Right lobe of liver (tissue), 6 donors: Measurements from ENCODE around the gene ARID3A. TPM values are rescaled to one million over a fixed set of nuclear protein-coding genes. Genes with fewer than 3 reads are reported as not detected.

Source experiments
- ATAC-seq, 4 donors: fragments of 200-7000 bp; cut with Tn5 transposase; one replicate each; pipeline ENCODE4 v1.9.1; 2020; ENCODE audit warnings: mild to moderate bottlenecking in 4 of 4, moderate library complexity in 4 of 4
- DNase-seq, 3 donors: peaks; one replicate each; pipeline ENCODE4 v3.0.0-alpha.2; 2020
- H3K27ac ChIP-seq, 3 donors: fragments of 200-600 bp; one replicate each; pipeline ENCODE4 v1.8.0; 2022
- H3K27me3 ChIP-seq, 2 donors: fragments of 200-600 bp; one replicate each; pipeline ENCODE4 v1.8.0; 2022
- H3K36me3 ChIP-seq, 4 donors: fragments of 200-600 bp; sonication (generic) in 1 of 4; one replicate each; pipeline versions ENCODE4 v1.5.1 to v1.8.0; 2017 to 2022; ENCODE audit warnings: control low read depth in 1 of 4
- H3K4me1 ChIP-seq, 4 donors: fragments of 200-600 bp; sonication (generic) in 1 of 4; one replicate each; pipeline versions ENCODE4 v1.5.1 to v1.8.0; 2017 to 2022; ENCODE audit warnings: control low read depth in 1 of 4
- H3K4me3 ChIP-seq, 3 donors: fragments of 200-600 bp; one replicate each; pipeline ENCODE4 v1.8.0; 2022
- H3K9me3 ChIP-seq, 4 donors: fragments of 200-600 bp; sonication (generic) in 1 of 4; one replicate each; pipeline versions ENCODE4 v1.5.1 to v1.8.0; 2017 to 2022; ENCODE audit warnings: control low read depth in 1 of 4
- CTCF ChIP-seq, 4 donors: fragments of 200-600 bp in 3 of 4; fragments of 450-650 bp in 1 of 4; IDR thresholded peaks; one replicate each; pipeline versions ENCODE4 v1.5.1 to v1.8.0; 2016 to 2022; ENCODE audit warnings: antibody characterized with exemption in 4 of 4, mild to moderate bottlenecking in 2 of 4
- POLR2A ChIP-seq: fragments of 450-650 bp; IDR thresholded peaks from one replicate; pipeline ENCODE4 v1.6.1; 2017; ENCODE audit warnings: antibody characterized with exemption, mild to moderate bottlenecking
- WGBS: methylation state at CpG from one replicate; pipeline ENCODE4 v1.1.6; 2018; ENCODE audit warnings: low coverage, low lambda C conversion rate; ENCODE audit not compliant: insufficient coverage; ENCODE audit errors: missing lambda C conversion rate; 5-methylcytosine and 5-hydroxymethylcytosine counted together
- intact Hi-C, 2 donors: fragments of 100-400 bp; cut with DNase I; formaldehyde crosslinking; loops; one replicate each; pipeline versions ENCODE4 v1.11.2 to v1.14.1; 2022
- total RNA-seq, 6 experiments: library from RNA; depleted of rRNA in 2 of 6; stranded (reverse); fragments of >200 nt in 2 of 6; fragmentation: NEBNext Ultra II Directional in 3 of 6; extraction: Animal tissue kit (Norgen Biotek cat#: 25700) in 3 of 6; gene quantifications; one replicate each; pipeline versions ENCODE4 v1.1.0 to v1.2.4, GENCODE V29; 2016 to 2023
- donor health status: DM: no; HTN: yes; CAD: no.
- donor health status: DM: no; HTN: no; CAD: no.
- donor health status: DM: no; HTN: no; CAD: no.
- donor health status: DM: no; HTN: yes; CAD: no.
- donor health status: DM: no; HTN: yes; CAD: no.

ARID3A gene
- total RNA-seq, 6 experiments from 2014 or later = 0.74 to 5.3 (median 1.9) TPM

GRCh38 chr19:1007399-1008251 is 81.8 kb downstream of the ARID3A start:
- WGBS = 85% methylated on average over 11 of the region's 73 CpGs
- ATAC-seq (no peak), DNase-seq (no peak)
- H3K4me1 ChIP-seq = no peaks in the 10 kb centered on the region
- TF ChIP-seq CTCF (IDR thresholded peaks at IDR 0.05) (no peak), POLR2A (no peak)
- no peaks in the 10 kb centered on the region for H3K27me3 ChIP-seq
- intact Hi-C loops = no loop called here
- no peak overlapping the region for H3K4me3 ChIP-seq
- no peak overlapping the region for H3K27ac ChIP-seq
- H3K9me3 ChIP-seq = no peaks in the 10 kb centered on the region
- H3K36me3 ChIP-seq = peaks cover 0 to 34% (median 16%) of the 10 kb centered on the region in 4 donors

DNA sequence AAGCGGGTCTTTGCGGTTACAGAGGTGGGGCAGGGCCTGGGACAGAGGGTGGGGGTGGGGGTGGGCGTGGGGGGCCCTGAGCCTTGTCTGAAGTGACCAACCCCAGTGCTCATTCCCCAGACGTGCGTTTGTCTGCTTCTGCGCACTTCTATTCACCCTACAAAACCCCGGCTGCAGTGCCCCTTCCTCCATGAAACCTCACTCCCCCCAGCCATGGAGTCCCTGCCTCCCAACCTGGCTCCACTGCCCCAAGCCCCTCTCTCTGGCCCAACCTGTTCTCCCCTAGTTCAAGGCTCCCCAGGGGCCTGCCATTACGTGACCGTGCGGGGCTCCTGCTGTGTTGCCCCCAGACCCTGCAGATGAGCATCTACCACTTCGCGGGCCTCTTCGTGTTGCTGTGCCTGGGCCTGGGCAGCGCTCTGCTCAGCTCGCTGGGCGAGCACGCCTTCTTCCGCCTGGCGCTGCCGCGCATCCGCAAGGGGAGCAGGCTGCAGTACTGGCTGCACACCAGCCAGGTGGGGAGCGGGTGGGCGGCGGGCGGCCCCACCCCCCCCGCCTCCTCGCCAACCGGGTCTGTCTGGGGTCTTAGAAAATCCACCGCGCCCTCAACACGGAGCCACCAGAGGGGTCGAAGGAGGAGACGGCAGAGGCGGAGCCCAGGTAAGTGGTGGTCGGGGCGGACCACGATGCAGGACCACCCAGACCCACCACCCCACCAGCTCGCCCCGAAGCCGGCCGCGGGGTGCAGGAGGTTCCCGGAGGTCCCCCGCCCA is 82.6 kb downstream of the ARID3A start:
- Histone ChIP-seq H3K9me3 (no peaks in the 10 kb centered on the region), H3K27me3 (no peaks in the 10 kb centered on the region), H3K36me3 (peaks cover 0 to 42% (median 19%) of the 10 kb centered on the region in 4 donors), H3K27ac (no peak overlapping the region), H3K4me3 (no peak overlapping the region), H3K4me1 (no peaks in the 10 kb centered on the region)
- DNase-seq (peak in 1 of 3 donors; percentile 19), ATAC-seq (no peak)
- WGBS = 85% methylated on average over 22 of the region's 45 CpGs
- intact Hi-C loops = no loop called here
- TF ChIP-seq CTCF (IDR thresholded peaks at IDR 0.05) (no peak), POLR2A (no peak)

GRCh38 chr19:1009041-1009980 is 83.5 kb downstream of the ARID3A start:
- ATAC-seq = peak; percentile 2 to 7 (median 4)
- peak in 1 of 3 donors; percentile 32 for DNase-seq
- Histone ChIP-seq H3K36me3 (peaks cover 0 to 47% (median 19%) of the 10 kb centered on the region in 4 donors), H3K4me1 (no peaks in the 10 kb centered on the region), H3K4me3 (no peak overlapping the region), H3K27ac (no peak overlapping the region), H3K27me3 (no peaks in the 10 kb centered on the region), H3K9me3 (no peaks in the 10 kb centered on the region)
- TF ChIP-seq POLR2A = no peak
- no peak for TF ChIP-seq CTCF (IDR thresholded peaks at IDR 0.05)
- whole genome bisulfite sequencing = 77% methylated on average over 4 of the region's 92 CpGs
- intact Hi-C loops = no loop called here

DNA sequence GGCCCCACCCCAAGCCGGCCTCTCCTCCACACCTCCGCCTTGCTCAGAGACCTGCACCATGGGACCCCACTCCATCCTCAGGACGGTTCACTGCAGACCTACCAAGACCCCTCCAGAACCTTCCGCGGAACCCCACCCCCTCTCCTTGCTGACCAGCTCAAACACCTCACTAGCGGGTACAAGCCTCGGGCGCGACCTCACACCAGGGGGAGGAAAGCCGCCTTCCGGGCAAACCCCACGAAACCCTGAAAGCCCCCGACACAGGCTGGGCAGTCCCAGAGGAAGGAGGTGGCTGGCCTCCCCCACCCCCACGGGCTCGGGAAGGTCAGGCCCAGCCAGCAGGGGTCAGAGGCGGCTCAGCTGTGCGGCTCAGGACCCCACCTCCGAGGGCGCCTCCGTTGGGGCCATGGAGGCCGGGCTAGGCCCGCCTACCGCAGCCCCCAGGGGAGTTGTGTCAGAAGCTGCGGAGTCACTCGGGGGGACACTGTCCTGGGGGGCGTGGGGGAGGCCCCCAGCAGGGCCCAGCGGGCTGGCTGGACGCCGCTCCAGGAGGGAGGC is 84.2 kb downstream of the ARID3A start:
- Histone ChIP-seq H3K27me3 (no peaks in the 10 kb centered on the region), H3K27ac (no peak overlapping the region), H3K4me1 (no peaks in the 10 kb centered on the region), H3K36me3 (peaks cover 0 to 47% (median 19%) of the 10 kb centered on the region in 4 donors), H3K9me3 (no peaks in the 10 kb centered on the region), H3K4me3 (no peak overlapping the region)
- no CpG with 5 or more reads among the region's 29 CpGs for WGBS
- ATAC-seq = no peak
- no peak for TF ChIP-seq CTCF (IDR thresholded peaks at IDR 0.05)
- no peak for TF ChIP-seq POLR2A
- intact Hi-C loops = no loop called here
- DNase-seq = no peak
